IMR-90 (cell line): ENCODE results near the gene LSG1. TPM values are rescaled to one million over a fixed set of nuclear protein-coding genes. Genes with fewer than 3 reads are reported as not detected.

ENCODE experiments used
- ATAC-seq: fragments of 200-7000 bp; cut with Tn5 transposase; 2 replicates; pipeline ENCODE4 v1.9.1; 2020; ENCODE audit warnings: low read depth, mild to moderate bottlenecking, moderate library complexity
- BruUV-seq: library from RNA; stranded (reverse); fragments of 400-500 nt; replicated peaks from 2 replicates; lab custom pipeline; 2021; lab: Mats Ljungman, UMichigan
- CTCF ChIA-PET: fragments of 300-600 bp; formaldehyde crosslinking; extraction: SDS; loops from one replicate; lab custom pipeline; 2021; ENCODE audit warnings: antibody characterized with exemption; lab: Yijun Ruan, JAX
- POLR2A ChIA-PET: fragments of 300-600 bp; sonication (Branson Sonifier 250); formaldehyde crosslinking; loops from one replicate; lab custom pipeline; 2022; ENCODE audit warnings: antibody characterized with exemption; ENCODE audit not compliant: unreplicated experiment; lab: Charles Lee
- DNase-seq: peaks from one replicate; pipeline ENCODE4 v3.0.0; 2013
- H2AFZ ChIP-seq: replicated peaks from 2 replicates; pipeline ENCODE3; 2013; ENCODE audit warnings: low read length, mild to moderate bottlenecking; ENCODE audit not compliant: poor library complexity
- H2AK5ac ChIP-seq: 2 replicates; pipeline ENCODE4 v1.6.1; 2013; ENCODE audit warnings: low read depth, low read length, inconsistent platforms
- H2AK9ac ChIP-seq: replicated peaks from 2 replicates; pipeline ENCODE3; 2013; ENCODE audit warnings: mild to moderate bottlenecking, low read depth, low read length, moderate library complexity; ENCODE audit not compliant: poor library complexity
- H2BK120ac ChIP-seq: 2 replicates; pipeline ENCODE4 v1.6.1; 2013; ENCODE audit warnings: low read depth, low read length, inconsistent platforms
- H2BK15ac ChIP-seq: 3 replicates; pipeline ENCODE4 v1.6.1; 2013; ENCODE audit warnings: low read depth, low read length, inconsistent platforms
- H2BK20ac ChIP-seq: 2 replicates; pipeline ENCODE4 v1.6.1; 2013; ENCODE audit warnings: low read depth, mild to moderate bottlenecking, inconsistent platforms, low read length, moderate library complexity
- H2BK5ac ChIP-seq: 2 replicates; pipeline ENCODE4 v1.6.1; 2013; ENCODE audit warnings: mild to moderate bottlenecking, low read depth, low read length, inconsistent platforms; ENCODE audit not compliant: poor library complexity, severe bottlenecking
- H3K14ac ChIP-seq: replicated peaks from 2 replicates; pipeline ENCODE4 v1.6.1; 2013; ENCODE audit warnings: low read depth, low read length, inconsistent platforms
- H3K18ac ChIP-seq: 2 replicates; pipeline ENCODE4 v1.6.1; 2013; ENCODE audit warnings: low read depth, low read length, control low read depth
- H3K23ac ChIP-seq: 2 replicates; pipeline ENCODE4 v1.6.1; 2013; ENCODE audit warnings: low read depth, low read length, inconsistent platforms
- H3K27ac ChIP-seq: 2 replicates; pipeline ENCODE4 v1.5.1; 2013; ENCODE audit warnings: mild to moderate bottlenecking, control low read depth, low read length; ENCODE audit not compliant: insufficient read depth
- H3K27me3 ChIP-seq: 2 replicates; pipeline ENCODE4 v1.6.1; 2013; ENCODE audit warnings: low read length; ENCODE audit not compliant: control insufficient read depth, insufficient read depth
- H3K36me3 ChIP-seq: 2 replicates; pipeline ENCODE4 v1.6.1; 2013; ENCODE audit warnings: low read length, mixed read lengths; ENCODE audit not compliant: control insufficient read depth, insufficient read depth
- H3K4ac ChIP-seq: 2 replicates; pipeline ENCODE4 v1.6.1; 2013; ENCODE audit warnings: low read depth, low read length, inconsistent platforms
- H3K4me1 ChIP-seq: 2 replicates; pipeline ENCODE4 v1.6.1; 2013; ENCODE audit warnings: low read length, mixed read lengths; ENCODE audit not compliant: control insufficient read depth, insufficient read depth
- H3K4me2 ChIP-seq: 2 replicates; pipeline ENCODE4 v1.6.1; 2013; ENCODE audit warnings: low read depth, mild to moderate bottlenecking, control low read depth, low read length, moderate library complexity
- H3K4me3 ChIP-seq: 2 replicates; pipeline ENCODE4 v1.5.1; 2013; ENCODE audit warnings: low read depth, mild to moderate bottlenecking, control low read depth, low read length, moderate library complexity; ENCODE audit not compliant: insufficient read depth
- H3K56ac ChIP-seq: 2 replicates; pipeline ENCODE4 v1.6.1; 2013; ENCODE audit warnings: low read length, inconsistent platforms; ENCODE audit not compliant: insufficient read depth; ENCODE audit errors: extremely low read depth
- H3K79me1 ChIP-seq, 2 experiments: 2 replicates each; pipeline ENCODE4 v1.6.1; 2013; ENCODE audit warnings: low read length in 2 of 2, inconsistent platforms in 1 of 2, low read depth in 1 of 2
- H3K9ac ChIP-seq: 2 replicates; pipeline ENCODE4 v1.6.1; 2013; ENCODE audit warnings: low read depth, low read length, control low read depth
- H3K9me1 ChIP-seq: 2 replicates; pipeline ENCODE4 v1.6.1; 2013; ENCODE audit warnings: low read length, inconsistent platforms; ENCODE audit not compliant: insufficient read depth
- H3K9me3 ChIP-seq: 2 replicates; pipeline ENCODE4 v1.6.1; 2013; ENCODE audit warnings: low read length; ENCODE audit not compliant: control insufficient read depth, insufficient read depth
- H4K20me1 ChIP-seq: 2 replicates; pipeline ENCODE4 v1.6.1; 2013; ENCODE audit warnings: low read length, inconsistent platforms; ENCODE audit not compliant: insufficient read depth
- H4K5ac ChIP-seq: 2 replicates; pipeline ENCODE4 v1.6.1; 2013; ENCODE audit warnings: mild to moderate bottlenecking, low read depth, low read length, control low read depth
- H4K8ac ChIP-seq, 2 experiments: 2 replicates each; pipeline ENCODE4 v1.6.1; 2013; ENCODE audit warnings: low read depth in 2 of 2, low read length in 2 of 2, control low read depth in 1 of 2, inconsistent platforms in 1 of 2
- H4K91ac ChIP-seq: 2 replicates; pipeline ENCODE4 v1.6.1; 2013; ENCODE audit warnings: low read depth, low read length, inconsistent platforms; ENCODE audit not compliant: insufficient read depth
- CHD1 ChIP-seq: IDR thresholded peaks from 2 replicates; pipeline ENCODE4 v1.6.1; 2012; ENCODE audit warnings: low read depth, low read length, improper control_type of control experiment
- MAFK ChIP-seq: IDR thresholded peaks from 2 replicates; pipeline ENCODE4 v1.6.1; 2012; ENCODE audit warnings: low read depth, low read length, improper control_type of control experiment
- WGBS, 2 experiments: methylation state at CpG; one replicate each; pipeline versions ENCODE4 v1.1.5 to v1.1.7; 2013; ENCODE audit warnings: missing lambda C conversion rate in 2 of 2; ENCODE audit not compliant: insufficient read length in 1 of 2; ENCODE audit errors: extremely low coverage in 2 of 2; 5-methylcytosine and 5-hydroxymethylcytosine counted together
- dilution Hi-C: fragments of 300-500 bp; cut with HindIII; formaldehyde crosslinking; loops from one replicate; pipeline ENCODE4 v1.14.3; 2018; ENCODE audit warnings: low sequenced_read_pairs; ENCODE audit not compliant: unreplicated experiment
- in situ Hi-C: fragments of 300-500 bp; cut with MboI; formaldehyde crosslinking; loops from 3 replicates; pipeline ENCODE4 v1.14.3; 2019; ENCODE audit warnings: low sequenced_read_pairs, inconsistent platforms, mixed read lengths
- intact Hi-C: fragments of 100-400 bp; cut with micrococcal nuclease; formaldehyde crosslinking; loops from 2 replicates; pipeline ENCODE4 v1.10.0; 2022
- polyA plus RNA-seq, 3 experiments: library from polyadenylated mRNA; depleted of rRNA; stranded (reverse); fragments of >200 nt; gene quantifications; 2 replicates each; pipeline ENCODE4 v1.2.3, GENCODE V29; 2012; ENCODE audit warnings: low replicate concordance in 1 of 3
- total RNA-seq: library from RNA; depleted of rRNA; stranded (reverse); fragments of >200 nt; gene quantifications from 2 replicates; pipeline ENCODE4 v1.2.3, GENCODE V29; 2012

LSG1 gene
- total and polyA plus RNA-seq, 2 of the 4 experiments (the other 2 are of a cell fraction): 26.8 to 45.2 TPM

DNA sequence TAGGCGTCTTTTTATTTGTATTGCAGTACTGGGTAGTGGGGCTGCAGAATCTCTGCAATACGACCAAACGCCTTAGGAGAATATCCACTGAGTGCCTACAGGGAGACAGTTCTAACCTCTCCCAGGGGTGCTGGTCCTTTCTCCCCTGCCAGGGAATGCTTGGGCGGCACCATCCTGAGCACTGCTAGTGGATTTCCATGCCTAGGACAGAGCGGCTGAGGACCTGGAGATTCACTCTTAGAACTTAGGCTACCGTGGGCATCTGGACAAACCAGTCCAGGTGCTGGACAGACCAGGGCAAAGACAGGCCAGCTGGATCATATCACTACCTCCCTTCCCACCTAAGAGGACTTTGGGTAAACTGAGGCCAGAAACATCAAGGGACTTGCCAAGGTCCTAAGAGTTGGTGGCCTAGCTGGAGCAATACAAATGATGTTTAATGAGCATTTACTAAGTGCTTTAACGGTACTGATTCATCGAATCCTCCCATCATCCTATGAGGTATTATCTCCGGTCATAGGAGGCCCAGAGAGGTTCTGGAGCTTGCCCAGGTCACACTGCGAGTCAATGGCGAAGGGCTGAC, 39.7 kb downstream of the LSG1 start:
- Histone ChIP-seq H3K9ac (peak overlapping the region; percentile 71), H3K9me1 (peaks cover 13% of the 10 kb centered on the region), H3K36me3 (peaks cover 22% of the 10 kb centered on the region; the same call in 1 of the 2 replicates), H3K27me3 (no peaks in the 10 kb centered on the region), H2AK5ac (peak overlapping the region; percentile 68), H3K79me1 (peaks cover 23 to 45% of the 10 kb centered on the region in 2 experiments), H2AFZ (peak overlapping the region; percentile 93), H3K18ac (peak overlapping the region; percentile 21; the same call in 1 of the 2 replicates), H3K4me2 (peak overlapping the region; percentile 81), H2BK15ac (no peak overlapping the region; the same call in 2 of the 3 replicates), H2BK20ac (no peak overlapping the region), H2BK5ac (no peak overlapping the region), H3K56ac (no peak overlapping the region; the same call in 1 of the 2 replicates), H3K14ac (peak overlapping the region; percentile 81), H4K5ac (peak overlapping the region; percentile 7), H3K23ac (peak overlapping the region; percentile 36), H2BK120ac (no peak overlapping the region; the same call in 1 of the 2 replicates), H2AK9ac (peak overlapping the region; percentile 91), H3K4me3 (peak overlapping the region; percentile 75), H3K9me3 (no peaks in the 10 kb centered on the region; the same call in 1 of the 2 replicates), H3K4ac (peak overlapping the region; percentile 75), H4K91ac (no peak overlapping the region), H4K8ac (peak overlapping the region; percentile 2 to 50; a peak in 1 of 4 replicates), H4K20me1 (no peaks in the 10 kb centered on the region), H3K4me1 (peaks cover 3% of the 10 kb centered on the region), H3K27ac (peak overlapping the region; percentile 64)
- in situ Hi-C loops (no loop called here), dilution Hi-C loops (no loop called here), intact Hi-C loops (no loop called here)
- ATAC-seq: no peak
- DNase-seq: no peak
- 0 out of 2 replicates have a peak, but pooled peaks have one; percentile 12 for TF ChIP-seq CHD1
- no peak for TF ChIP-seq MAFK
- POLR2A ChIA-PET: no interaction called here
- CTCF ChIA-PET: interaction anchor here (0.6 kb wide), 1 partner anchor 27 kb away, joined by 3 read pairs; no protein-coding TSS in a partner anchor
- no TSS peak for BruUV-seq
- 85% methylated on average over 7 of the region's 11 CpGs; no CpG with 5 or more reads in 1 of the 2 experiments for WGBS, 2 experiments
